DMS 273 (cell line): ENCODE data around the gene SETD6.
"Not testable (repeated sequence)": the region's sequence is repeated elsewhere in the genome, so short reads cannot be mapped to it uniquely, and the experiment has no call there.

Source experiments
- DNase-seq: peaks from one replicate; lab custom pipeline; 2025; ENCODE audit not compliant: unreplicated experiment; lab: John Stamatoyannopoulos, UW

SETD6 gene, protein sequence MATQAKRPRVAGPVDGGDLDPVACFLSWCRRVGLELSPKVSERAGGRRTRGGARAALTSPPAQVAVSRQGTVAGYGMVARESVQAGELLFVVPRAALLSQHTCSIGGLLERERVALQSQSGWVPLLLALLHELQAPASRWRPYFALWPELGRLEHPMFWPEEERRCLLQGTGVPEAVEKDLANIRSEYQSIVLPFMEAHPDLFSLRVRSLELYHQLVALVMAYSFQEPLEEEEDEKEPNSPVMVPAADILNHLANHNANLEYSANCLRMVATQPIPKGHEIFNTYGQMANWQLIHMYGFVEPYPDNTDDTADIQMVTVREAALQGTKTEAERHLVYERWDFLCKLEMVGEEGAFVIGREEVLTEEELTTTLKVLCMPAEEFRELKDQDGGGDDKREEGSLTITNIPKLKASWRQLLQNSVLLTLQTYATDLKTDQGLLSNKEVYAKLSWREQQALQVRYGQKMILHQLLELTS

DNA sequence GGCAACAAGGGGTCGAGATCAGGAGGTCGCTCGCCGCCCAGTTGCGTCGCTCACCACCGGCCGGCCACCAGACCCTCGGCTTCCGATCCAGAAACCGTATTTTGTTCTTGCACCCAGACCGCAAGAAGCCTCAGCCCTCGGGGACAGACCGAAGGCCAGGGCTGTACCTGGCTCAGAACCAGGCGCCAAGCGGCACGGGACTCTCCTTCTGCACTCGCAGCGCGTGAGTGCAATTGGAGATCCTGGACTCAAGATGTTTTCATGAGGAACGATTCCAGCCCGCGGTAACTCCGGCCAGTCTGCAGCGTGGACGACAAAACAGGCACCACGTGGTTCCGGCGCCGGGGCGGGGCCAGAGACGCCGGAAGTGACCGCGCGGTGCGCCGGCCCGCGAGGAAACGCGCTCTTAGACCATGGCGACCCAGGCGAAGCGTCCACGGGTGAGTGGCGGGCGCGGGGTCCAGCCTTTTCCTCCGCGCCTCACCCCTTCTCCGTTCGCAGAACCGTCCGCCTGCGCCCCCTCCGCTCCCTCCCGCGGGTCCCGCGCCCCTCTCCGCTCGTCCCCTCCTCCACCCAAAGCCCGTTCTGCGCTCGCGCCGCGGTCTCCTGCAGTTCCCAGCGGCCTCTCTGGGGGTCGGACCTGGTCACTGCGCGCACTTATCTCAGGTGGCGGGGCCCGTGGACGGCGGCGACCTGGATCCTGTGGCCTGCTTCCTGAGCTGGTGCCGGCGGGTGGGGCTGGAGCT, at the start of gene SETD6:
SETD6 (plus strand) TSS at position 393 of the 746 bp plus-strand sequence; CDS start at position 414, 21 bp downstream.
- DNase-seq = peak; percentile 95

DNA sequence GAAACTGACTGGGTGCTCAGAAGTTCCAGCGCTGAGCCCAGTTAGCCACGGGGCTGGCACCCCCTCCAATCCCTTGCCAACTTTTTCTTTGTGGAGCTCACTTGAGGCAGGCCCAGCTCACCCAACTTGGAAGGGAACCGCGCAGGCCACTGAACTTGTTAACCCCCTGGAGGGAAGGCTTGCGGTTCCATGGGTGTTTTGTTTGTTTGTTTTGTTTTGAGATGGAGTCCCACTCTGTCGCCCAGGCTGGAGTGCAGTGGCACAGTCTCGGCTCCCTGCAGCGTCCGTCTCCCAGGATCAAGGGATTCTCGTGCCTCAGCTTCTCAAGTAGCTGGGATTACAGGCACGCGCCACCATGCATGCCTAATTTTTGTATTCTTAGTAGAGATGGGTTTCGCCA, 49.5 kb upstream of the SETD6 start:
- no peak for DNase-seq

DNA sequence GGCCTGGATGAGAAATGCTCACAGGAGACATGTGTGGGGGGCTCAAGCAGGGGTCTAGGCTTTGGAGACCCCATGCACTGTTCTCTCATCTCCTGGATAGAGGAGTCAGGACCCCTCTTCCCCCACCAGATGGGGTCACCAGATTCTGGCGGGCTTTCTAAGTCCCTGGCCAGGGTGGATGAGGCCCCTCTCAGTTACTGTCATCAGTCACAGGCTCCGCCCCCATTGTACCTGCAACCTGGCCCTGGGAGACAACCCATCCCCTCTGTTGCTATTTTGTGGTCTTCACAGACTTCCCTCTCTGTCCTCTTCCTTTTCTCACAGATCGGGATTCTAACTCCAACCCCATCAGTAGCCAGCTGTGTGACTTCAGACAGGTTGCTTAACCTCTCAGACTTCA, 48.9 kb upstream of the SETD6 start:
- DNase-seq = no peak

DNA sequence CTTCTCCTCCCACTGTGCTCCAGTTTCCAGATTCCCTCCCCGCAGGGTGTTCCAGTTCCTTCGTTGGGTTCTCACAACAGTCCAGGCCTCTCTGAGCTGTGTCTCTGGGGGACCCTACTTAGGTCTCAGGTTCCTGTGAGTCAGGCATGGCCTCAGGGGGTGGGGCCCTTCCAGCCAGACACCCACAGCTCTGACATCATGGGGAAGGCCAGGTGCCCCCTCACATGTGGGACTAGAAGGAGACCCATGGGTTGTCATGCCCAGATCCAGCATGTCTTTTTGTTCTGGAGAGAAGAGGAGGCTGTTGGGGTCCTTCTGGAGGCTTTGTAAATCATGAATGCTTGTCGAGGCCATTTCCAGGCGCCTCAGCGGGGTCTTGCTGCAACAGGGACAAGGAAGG, 47.4 kb upstream of the SETD6 start:
- no peak for DNase-seq

DNA sequence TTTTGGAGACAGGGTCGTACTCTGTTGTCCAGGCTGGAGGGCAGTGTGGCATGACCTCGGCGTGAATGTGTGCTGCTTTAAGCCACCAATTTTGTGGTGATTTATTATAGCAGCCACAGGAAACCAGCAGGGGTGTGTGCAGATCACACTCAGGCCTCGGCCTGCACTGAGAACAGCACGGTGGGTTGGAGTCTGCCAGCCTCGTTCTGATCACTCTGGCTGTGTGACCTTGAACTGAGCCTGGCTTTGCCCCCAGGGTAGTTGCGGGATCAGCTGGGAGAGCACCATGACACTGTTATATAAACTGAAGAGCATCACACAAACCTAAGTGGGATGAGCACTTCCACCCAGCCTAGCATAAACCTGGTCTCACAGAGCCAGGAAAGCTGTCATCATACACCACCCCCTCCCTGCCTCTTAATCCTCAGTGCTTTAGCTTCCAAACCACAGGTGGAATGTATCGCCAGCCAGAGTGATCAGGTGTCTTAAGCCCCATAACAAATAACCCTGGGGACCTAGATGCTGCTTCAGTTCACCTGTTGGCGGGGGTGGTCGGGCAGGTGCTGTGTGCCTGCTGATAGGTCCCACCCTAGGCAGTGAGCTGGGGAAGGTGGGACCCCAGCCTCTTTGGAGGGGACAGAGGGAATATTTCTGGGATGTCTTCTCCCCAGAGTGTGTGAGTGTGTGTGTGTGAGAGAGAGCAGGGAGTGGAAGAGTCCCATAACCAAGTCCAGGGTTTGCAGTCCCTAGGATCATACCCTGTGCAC, 43.9 kb upstream of the SETD6 start:
- DNase-seq = no peak

DNA sequence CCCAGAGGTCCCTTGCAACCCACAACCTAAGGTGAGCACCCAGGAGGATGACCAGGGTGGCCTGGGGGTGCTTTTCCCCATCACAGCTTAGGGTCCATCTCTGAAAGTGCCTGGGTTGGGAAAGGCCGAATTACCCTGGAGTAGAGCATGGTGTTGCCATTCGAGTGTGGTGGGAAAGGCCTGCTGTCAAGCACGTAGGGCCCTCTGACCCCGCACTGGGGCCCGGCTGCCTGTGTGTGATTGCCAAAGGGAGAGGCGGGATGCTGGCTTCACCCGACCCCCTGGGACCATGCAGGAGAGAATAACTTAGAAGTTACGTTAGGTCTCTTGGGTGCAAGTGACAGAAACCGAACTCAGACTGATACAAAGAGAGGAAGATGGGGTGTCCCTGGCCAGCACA, 43.1 kb upstream of the SETD6 start:
- DNase-seq = no peak

DNA sequence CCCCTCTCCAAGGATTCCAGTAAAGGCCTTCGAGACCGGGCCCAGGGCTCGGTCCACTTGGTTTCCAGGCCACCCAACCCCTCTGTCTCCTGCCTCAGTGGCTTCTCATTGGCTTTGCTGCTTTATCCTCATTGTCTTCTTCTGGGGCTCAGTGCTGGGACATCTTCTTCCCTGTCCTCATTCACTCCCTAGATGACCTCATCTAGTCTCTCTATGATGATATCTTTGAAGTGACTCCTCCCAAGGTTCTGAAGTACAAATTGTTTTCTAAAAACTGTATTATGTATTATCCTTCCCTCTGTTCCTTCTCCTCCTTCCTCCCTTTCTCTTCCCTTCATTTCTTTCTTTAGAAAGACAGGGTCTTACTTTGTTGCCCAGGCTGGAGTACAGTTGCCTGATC, 42.5 kb upstream of the SETD6 start:
- DNase-seq = no peak

DNA sequence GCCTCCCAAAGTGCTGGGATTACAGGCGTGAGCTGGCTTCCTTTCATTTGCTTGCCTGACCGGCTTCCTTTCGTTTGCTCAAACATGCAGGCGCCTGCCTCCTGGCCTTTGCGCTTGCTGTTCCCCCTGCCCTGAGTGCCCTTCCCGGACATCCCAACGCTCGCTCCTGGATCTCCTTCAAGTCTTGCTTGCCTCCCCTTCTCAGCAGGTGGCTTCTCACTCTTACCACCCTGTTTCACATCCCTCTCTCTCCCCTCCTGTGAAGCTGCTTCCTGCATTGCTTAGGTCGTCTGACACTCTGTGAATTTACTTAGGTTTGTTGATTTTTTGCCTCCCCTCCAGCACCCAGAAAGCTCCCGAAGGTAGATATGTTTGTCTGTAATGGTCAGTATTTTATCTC, 41.0 kb upstream of the SETD6 start:
- no peak for DNase-seq

DNA sequence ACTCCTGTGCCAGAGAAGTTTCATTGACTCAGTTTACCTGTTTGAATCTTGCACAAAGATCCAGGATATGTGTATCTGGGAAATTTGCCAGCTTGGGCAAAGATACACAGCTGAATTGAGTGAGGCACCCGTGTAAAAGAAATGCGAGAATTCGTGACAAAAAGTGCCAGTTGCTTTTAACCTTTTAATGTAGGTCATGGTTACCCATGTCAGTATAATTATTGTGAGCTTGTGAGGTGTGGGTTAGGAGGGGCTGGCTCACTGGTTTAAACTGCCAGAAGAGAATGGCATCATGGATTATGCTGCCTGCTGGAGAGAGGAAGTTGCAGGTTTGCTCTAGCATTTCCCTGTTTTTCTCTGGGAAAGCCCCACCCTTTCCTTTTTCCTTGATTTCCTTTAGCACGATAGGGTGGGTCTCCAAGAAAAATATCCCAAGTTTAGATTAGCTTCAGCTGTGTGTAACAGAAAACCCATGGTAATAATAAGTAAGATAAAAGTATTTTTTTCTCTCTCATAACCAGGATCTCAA, 40.2 kb upstream of the SETD6 start:
- DNase-seq = no peak

DNA sequence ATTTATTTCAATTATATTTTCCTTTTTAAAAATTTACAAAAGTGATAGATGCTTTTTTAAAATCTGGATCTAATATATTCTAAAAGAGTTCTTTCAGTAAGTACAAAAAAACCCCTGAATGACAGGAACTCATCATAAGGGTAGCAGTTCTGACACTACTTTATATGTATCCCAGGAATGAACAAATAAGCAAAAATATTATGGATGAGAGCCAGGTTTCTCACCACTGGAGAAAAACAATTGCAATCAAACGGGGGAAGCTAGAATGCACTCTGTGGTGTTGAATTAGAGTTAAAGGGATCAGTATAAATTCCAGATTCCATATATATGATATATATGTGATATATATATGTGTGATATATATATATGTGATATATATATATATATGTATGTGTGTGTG, 38.5 kb upstream of the SETD6 start:
- no peak for DNase-seq

DNA sequence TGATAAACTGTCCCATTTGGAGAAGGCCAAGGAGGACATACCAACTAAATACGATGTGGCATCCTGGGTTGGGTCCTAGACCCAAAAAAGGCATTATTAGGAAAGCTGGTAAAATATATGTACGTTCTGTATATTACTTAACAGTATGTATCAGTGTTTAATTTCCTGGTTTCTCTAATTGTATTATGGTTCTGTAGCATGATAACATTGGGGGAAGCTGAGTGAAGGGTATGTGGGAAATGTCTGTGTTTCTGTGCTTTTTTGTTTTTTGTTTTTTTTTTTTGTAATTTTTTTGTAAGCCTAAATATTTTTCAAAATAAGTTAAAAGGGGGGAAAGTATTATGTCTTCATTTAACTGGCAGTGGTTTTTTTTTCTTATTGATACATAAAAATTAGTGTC, 36.9 kb upstream of the SETD6 start:
- DNase-seq = no peak

DNA sequence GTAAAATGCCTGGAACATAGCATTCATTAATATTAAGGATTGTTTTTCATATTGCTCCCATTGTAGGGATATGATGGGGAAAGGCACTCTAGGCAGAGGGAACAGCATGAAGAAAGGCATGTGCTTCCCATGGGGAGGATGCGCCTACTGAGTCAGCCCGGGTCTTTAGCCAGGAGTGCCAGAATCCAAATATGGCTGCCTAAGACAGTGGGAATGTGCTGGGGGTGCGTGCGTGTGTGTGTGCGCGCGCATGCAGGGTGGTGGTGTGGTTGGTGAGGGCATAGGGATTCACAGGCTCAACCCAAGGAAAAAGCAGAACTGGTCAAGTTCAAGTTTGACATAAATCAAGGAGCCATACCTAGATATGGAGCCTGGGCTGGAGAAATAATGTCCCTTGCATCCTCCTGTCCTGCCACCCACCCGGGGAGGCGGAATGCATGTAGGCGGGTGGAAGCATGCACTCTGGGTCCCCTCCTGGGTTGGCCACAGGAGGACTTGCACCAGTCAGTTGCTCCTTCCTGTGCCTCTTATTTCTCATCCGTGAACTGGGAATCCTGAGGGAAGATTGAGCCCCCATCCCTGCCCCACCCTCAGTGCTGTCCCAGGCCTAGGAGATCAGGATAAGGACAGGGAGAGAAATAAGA, 34.0 kb upstream of the SETD6 start:
- DNase-seq = no peak

DNA sequence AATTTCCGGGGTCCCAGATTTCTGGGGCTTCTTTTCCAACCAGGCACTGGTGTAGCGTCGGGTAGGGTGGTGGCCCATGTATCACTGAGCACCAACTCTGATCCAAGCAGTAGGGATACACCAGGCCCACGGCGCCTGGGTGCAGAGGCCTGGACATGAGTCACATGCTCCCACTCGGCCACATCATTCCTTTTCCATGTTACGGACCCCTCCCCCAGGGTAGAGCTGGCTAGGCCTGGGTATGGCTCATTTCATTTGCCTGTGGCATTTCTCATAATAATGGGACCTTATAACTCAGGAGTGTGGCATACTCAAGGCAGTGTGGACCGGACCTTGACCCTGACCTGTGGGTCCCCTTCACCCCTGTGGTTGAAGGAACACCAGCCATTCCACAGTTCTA, 33.4 kb upstream of the SETD6 start:
- DNase-seq = no peak

DNA sequence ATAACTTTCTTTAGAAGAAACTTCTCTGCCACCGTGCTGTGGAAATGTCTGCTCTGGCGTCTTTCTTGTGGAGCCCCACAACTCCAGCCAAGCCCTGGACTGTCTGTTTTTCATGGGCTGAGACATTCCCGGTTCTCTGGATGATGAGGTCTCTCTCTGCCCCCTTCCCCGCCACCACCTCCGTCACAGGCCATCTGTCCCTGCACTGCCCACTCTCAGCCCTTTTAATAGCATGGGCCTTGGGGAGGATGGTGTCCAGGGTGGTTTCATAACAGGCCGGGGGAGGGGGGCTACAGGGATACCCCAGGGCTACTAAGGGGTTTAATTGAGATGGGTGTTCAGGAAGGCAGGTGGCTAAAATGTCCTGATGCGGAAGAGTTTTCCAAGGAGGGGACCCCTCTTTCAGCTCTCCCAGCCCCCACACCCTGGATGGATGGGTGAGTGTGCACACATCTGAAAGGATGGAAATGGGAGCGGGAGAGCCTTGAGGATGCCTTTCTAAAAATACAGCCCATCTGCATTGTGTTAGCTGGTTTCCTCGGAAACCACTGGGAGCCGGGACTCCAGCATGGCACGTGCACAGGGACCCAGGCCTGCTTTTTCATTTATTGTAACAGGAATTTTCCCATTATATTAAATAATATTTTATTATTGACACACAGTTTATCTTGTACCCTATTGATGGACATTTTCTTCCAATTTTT, 30.0 kb upstream of the SETD6 start:
- DNase-seq = no peak

DNA sequence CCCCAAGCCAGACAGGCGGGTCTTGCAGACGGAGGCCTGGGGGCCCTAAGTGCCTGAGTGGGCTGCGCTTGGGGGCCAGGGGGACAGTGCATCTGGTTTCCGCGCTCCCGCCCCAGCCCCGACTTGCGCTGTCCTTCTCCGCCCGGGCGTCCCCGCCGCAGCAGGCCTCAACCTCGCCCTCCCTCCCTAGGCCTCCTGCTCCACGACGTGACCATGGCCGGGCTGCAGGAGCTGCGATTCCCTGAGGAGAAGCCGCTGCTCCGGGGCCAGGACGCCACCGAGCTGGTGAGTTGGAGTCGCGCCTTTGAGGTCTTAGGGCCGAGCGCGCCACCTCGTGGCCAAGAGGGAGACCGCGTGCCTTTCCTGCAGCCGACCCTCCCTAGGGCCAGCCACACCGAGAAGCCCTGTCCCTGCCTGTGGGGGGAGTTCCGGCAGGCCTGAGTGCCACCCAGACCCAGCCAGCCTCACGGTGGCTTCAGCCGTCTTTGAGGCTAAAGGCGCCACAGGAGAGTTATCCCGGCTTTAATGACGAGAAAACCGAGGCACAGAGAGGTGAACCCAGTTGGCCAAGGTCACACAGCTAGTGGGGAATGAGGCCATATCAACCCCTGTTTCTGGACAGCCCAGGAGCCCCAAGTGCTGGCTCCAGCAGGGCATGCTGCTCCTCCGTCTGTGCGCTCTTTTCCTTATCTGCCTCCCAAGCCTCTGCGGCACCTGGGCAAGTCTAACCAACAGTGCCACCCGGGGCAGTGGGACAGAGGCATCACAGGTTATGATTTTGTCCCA, 27.6 kb upstream of the SETD6 start:
- DNase-seq = peak; percentile 92

DNA sequence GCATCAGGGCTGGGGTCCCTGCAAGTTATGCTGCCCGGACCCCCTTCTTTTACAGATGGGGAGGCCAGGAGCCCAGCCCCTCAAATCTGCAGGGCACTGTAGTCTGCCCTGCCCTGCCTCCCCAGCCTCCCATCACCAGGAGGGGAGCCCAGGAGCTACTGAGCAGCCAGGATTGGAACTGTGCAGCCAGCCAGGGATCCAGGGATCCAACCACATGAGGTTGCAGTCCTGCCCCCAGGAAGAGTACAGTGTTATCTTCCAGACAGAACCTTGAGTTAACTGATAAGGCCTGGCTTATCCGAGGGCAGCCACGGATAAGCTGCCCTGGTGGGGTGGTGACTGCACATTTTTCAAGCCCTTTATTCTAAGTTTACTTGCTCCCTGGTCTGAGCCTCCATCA, 26.8 kb upstream of the SETD6 start:
- DNase-seq = peak; percentile 26

DNA sequence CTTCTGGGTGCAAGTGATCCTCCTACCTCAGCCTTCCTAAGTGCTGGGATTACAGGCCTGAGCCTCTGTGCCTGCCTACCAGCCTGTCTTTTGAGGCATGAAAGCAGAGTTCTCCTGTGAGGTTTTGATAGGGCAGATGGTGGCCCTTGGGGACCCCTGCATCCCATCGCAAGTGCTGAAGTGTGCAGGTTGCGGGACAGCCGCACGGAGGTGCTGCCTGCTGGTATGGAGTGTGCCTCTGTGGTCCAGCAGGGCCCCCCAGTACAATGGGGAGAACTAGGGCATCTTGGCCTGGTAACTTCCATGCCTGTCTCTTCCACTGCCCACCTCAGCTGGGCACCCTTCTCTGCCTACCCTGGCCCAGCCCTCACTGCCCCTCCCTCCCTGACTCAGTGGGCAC, 25.3 kb upstream of the SETD6 start:
- DNase-seq = no peak

DNA sequence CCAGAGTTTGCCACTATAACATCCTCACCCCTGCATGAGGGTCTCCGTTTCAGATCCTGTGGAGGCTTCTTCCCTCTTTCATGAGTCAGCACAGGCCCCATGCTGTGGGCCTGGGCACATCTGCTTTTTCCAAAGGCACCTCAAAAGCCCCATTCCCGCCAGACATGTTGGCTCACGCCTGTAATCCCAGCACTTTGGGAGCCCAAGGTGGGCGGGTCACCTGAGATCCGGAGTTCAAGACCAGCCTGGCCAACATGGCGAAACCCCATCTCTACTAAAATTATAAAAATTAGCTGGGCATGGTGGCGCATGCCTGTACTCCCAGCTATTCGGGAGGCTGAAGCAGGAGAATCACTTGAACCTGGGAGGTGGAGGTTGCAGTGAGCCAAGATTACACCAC, 24.8 kb upstream of the SETD6 start:
- not testable (repeated sequence) for DNase-seq

DNA sequence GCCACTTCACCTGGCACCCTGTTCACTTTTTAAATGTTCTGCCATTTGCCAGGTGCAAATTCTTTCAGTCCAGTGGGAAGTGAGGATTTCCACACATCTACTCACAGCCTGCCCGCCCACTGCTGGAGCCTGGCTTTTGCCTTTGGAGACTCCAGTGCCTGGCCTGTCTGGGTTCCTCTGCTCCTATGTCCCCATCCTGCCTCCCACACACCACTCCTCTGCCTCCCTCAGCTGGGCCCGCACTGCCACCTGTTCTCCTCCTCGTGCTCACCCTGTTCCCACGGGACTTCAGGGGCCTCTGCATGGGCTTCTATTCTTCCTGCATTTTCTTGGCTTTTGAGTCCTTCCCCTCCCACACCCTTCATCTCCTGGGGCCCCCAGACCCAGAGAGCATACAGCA, 23.3 kb upstream of the SETD6 start:
- DNase-seq = peak; percentile 60
